HepG2 (cell line): ENCODE measurements around the gene IL2RA. TPM values are rescaled to one million over a fixed set of nuclear protein-coding genes. Genes with fewer than 3 reads are reported as not detected.

ENCODE experiments used
- AHR ChIP-seq: IDR thresholded peaks from 2 replicates; pipeline ENCODE4 v1.6.1; 2018; ENCODE audit warnings: missing genetic modification reagents, missing compliant biosample characterization
- CBFB ChIP-seq: sonication (generic); formaldehyde crosslinking; IDR thresholded peaks from 2 replicates; pipeline ENCODE4 v1.4.0; 2020; ENCODE audit warnings: missing genetic modification reagents
- DRAP1 ChIP-seq: IDR thresholded peaks from 2 replicates; pipeline ENCODE4 v1.6.1; 2016; ENCODE audit warnings: missing genetic modification reagents, missing compliant biosample characterization
- FOXK1 ChIP-seq: sonication (generic); formaldehyde crosslinking; IDR thresholded peaks from 2 replicates; pipeline ENCODE4 v1.4.0; 2020; ENCODE audit warnings: low read depth, missing genetic modification reagents, borderline replicate concordance
- GMEB2 ChIP-seq: IDR thresholded peaks from 2 replicates; pipeline ENCODE4 v1.6.1; 2016; ENCODE audit warnings: missing biosample characterization, missing genetic modification reagents, low read depth
- HIVEP1 ChIP-seq: sonication (generic); formaldehyde crosslinking; IDR thresholded peaks from 2 replicates; pipeline ENCODE4 v1.4.0; 2020; ENCODE audit warnings: mild to moderate bottlenecking, missing genetic modification reagents
- HMG20B ChIP-seq: conservative IDR thresholded peaks from 2 replicates; pipeline ENCODE4 v1.6.1; 2016; ENCODE audit warnings: missing genetic modification reagents, missing compliant biosample characterization
- HOXA3 ChIP-seq: sonication (generic); formaldehyde crosslinking; IDR thresholded peaks from 2 replicates; pipeline ENCODE4 v1.5.0; 2020; ENCODE audit warnings: missing genetic modification reagents
- KDM4B ChIP-seq: sonication (generic); formaldehyde crosslinking; IDR thresholded peaks from 2 replicates; pipeline ENCODE4 v1.4.0; 2020; ENCODE audit warnings: missing genetic modification reagents
- KLF16 ChIP-seq, 2 experiments: sonication (generic) in 1 of 2; formaldehyde crosslinking in 1 of 2; IDR thresholded peaks; 2 replicates each; pipeline versions ENCODE4 v1.6.1 to v1.8.0; 2016 to 2023; ENCODE audit warnings: missing genetic modification reagents in 2 of 2, missing compliant biosample characterization in 1 of 2
- KLF6 ChIP-seq: IDR thresholded peaks from 2 replicates; pipeline ENCODE4 v1.8.0; 2016; ENCODE audit warnings: missing biosample characterization, missing genetic modification reagents
- MEIS2 ChIP-seq: sonication (generic); formaldehyde crosslinking; IDR thresholded peaks from 2 replicates; pipeline ENCODE4 v1.9.0; 2021; ENCODE audit warnings: mild to moderate bottlenecking, missing genetic modification reagents
- MIER2 ChIP-seq: IDR thresholded peaks from 2 replicates; pipeline ENCODE4 v1.6.1; 2016; ENCODE audit warnings: missing biosample characterization, missing genetic modification reagents
- MIER3 ChIP-seq: IDR thresholded peaks from 2 replicates; pipeline ENCODE4 v1.6.1; 2016; ENCODE audit warnings: missing compliant biosample characterization, borderline replicate concordance
- MIXL1 ChIP-seq: IDR thresholded peaks from 2 replicates; pipeline ENCODE4 v1.6.1; 2016
- PTBP1 ChIP-seq: fragments of 200-400 bp; formaldehyde crosslinking; IDR thresholded peaks from 2 replicates; pipeline ENCODE4 v1.6.1; 2018; ENCODE audit warnings: low read length, low read depth; ENCODE audit not compliant: poor library complexity, severe bottlenecking
- RAD51 ChIP-seq: fragments of 450-650 bp; IDR thresholded peaks from 2 replicates; pipeline ENCODE4 v1.6.1; 2016; ENCODE audit warnings: borderline replicate concordance
- SKI ChIP-seq: fragments of 450-650 bp; IDR thresholded peaks from one replicate; pipeline ENCODE4 v1.6.1; 2018; ENCODE audit warnings: mild to moderate bottlenecking; ENCODE audit not compliant: partially characterized antibody
- SUZ12 ChIP-seq: fragments of 150-350 bp; IDR thresholded peaks from 2 replicates; pipeline ENCODE4 v1.6.1; 2014; ENCODE audit warnings: low read depth, low read length
- XRCC5 ChIP-seq: fragments of 200-400 bp; formaldehyde crosslinking; optimal IDR thresholded peaks from 2 replicates; pipeline ENCODE3; 2017; ENCODE audit warnings: mild to moderate bottlenecking, low read length
- ZBTB20 ChIP-seq: sonication (generic); formaldehyde crosslinking; IDR thresholded peaks from 2 replicates; pipeline ENCODE4 v1.8.1; 2023; ENCODE audit warnings: missing genetic modification reagents, low read depth, mild to moderate bottlenecking, borderline replicate concordance
- ZBTB21 ChIP-seq: sonication (generic); formaldehyde crosslinking; IDR thresholded peaks from 2 replicates; pipeline ENCODE4 v1.4.0; 2020; ENCODE audit warnings: missing genetic modification reagents
- ZMAT3 ChIP-seq: sonication (generic); formaldehyde crosslinking; conservative IDR thresholded peaks from 2 replicates; pipeline ENCODE4 v1.7.0; 2021; ENCODE audit warnings: missing genetic modification reagents
- ZNF17 ChIP-seq: sonication (generic); formaldehyde crosslinking; IDR thresholded peaks from 2 replicates; pipeline ENCODE4 v1.5.0; 2020; ENCODE audit warnings: mild to moderate bottlenecking, missing genetic modification reagents
- ZNF18 ChIP-seq: sonication (generic); formaldehyde crosslinking; IDR thresholded peaks from 2 replicates; pipeline ENCODE4 v1.8.0; 2022; ENCODE audit warnings: mild to moderate bottlenecking, missing genetic modification reagents; ENCODE audit not compliant: insufficient replicate concordance
- ZNF232 ChIP-seq: sonication (generic); formaldehyde crosslinking; IDR thresholded peaks from 2 replicates; pipeline ENCODE4 v1.4.0; 2020; ENCODE audit warnings: missing genetic modification reagents, borderline replicate concordance
- ZNF264 ChIP-seq: sonication (generic); formaldehyde crosslinking; IDR thresholded peaks from 2 replicates; pipeline ENCODE4 v1.4.0; 2020; ENCODE audit warnings: missing genetic modification reagents
- ZNF629 ChIP-seq: sonication (generic); formaldehyde crosslinking; conservative IDR thresholded peaks from 2 replicates; pipeline ENCODE4 v1.5.0; 2020; ENCODE audit warnings: missing genetic modification reagents
- ZNF709 ChIP-seq: sonication (generic); formaldehyde crosslinking; IDR thresholded peaks from 2 replicates; pipeline ENCODE4 v1.5.0; 2020; ENCODE audit warnings: mild to moderate bottlenecking, missing genetic modification reagents
- polyA plus RNA-seq, 8 experiments: library from polyadenylated mRNA; depleted of rRNA in 3 of 8; stranded (reverse) in 7 of 8; unstranded in 1 of 8; fragments of >200 nt; fragmentation: Illumina TruSeq in 4 of 8; extraction: Trizol in 4 of 8; gene quantifications; 2 replicates each; pipeline versions ENCODE4 v1.2.1 to v1.2.3, GENCODE V29; 2011 to 2016; ENCODE audit warnings: low read depth in 4 of 8, missing spikeins in 1 of 8, mixed read lengths in 1 of 8; ENCODE audit not compliant: insufficient read depth in 1 of 8
- total RNA-seq, 5 experiments: library from RNA; depleted of rRNA; stranded (reverse); fragments of >200 nt; fragmentation: Illumina TruSeq; extraction: Trizol; gene quantifications; 2 replicates each; pipeline ENCODE4 v1.2.3, GENCODE V29; 2016; ENCODE audit warnings: low read depth in 1 of 5

Gene IL2RA
- total and polyA plus RNA-seq, 2 of the 13 experiments (the other 11 are each of a cell fraction or from before 2014, with no cell fraction given) = not detected

GRCh38 chr10:5968681-5969453 lies 93.3 kb downstream of the IL2RA start (continued):
- TF ChIP-seq HOXA3 (CRISPR knock-in tag) (peak; percentile 76; the same call in 1 of the 2 replicates), ZBTB21 (CRISPR knock-in tag) (no peak; the same call in 1 of the 2 replicates), KDM4B (CRISPR knock-in tag) (peak; percentile 71; the same call in 1 of the 2 replicates), FOXK1 (CRISPR knock-in tag) (peak; percentile 94; the same call in 1 of the 2 replicates), ZNF264 (CRISPR knock-in tag) (0 out of 2 replicates have a peak, but pooled peaks have one; percentile 27), SKI (peak; percentile 26), PTBP1 (no peak), CBFB (CRISPR knock-in tag) (no peak), ZNF18 (no peak), ZNF17 (CRISPR knock-in tag) (no peak), AHR (CRISPR knock-in tag) (no peak), ZNF629 (CRISPR knock-in tag) (no peak), HMG20B (CRISPR knock-in tag) (peak; percentile 60; the same call in 1 of the 2 replicates), XRCC5 (no peak), ZMAT3 (CRISPR knock-in tag) (peak; percentile 38; the same call in 1 of the 2 replicates), GMEB2 (CRISPR knock-in tag) (no peak), KLF16 (CRISPR knock-in tag; IDR thresholded peaks at IDR 0.05) (peak in 1 of 2 experiments; percentile 86; a peak in 2 of 4 replicates), RAD51 (no peak), ZNF232 (CRISPR knock-in tag) (no peak; the same call in 1 of the 2 replicates), SUZ12 (no peak), DRAP1 (CRISPR knock-in tag) (no peak), MIXL1 (CRISPR knock-in tag) (peak; percentile 99), MIER3 (CRISPR knock-in tag) (peak; percentile 97), HIVEP1 (CRISPR knock-in tag) (peak; percentile 85), MEIS2 (CRISPR knock-in tag) (peak; percentile 66; the same call in 1 of the 2 replicates), KLF6 (no peak; the same call in 1 of the 2 replicates), ZBTB20 (CRISPR knock-in tag) (peak; percentile 88; the same call in 1 of the 2 replicates), MIER2 (CRISPR knock-in tag) (no peak), ZNF709 (CRISPR knock-in tag) (peak; percentile 66; the same call in 1 of the 2 replicates)
